ENCODE measurements around the gene RTN1. TPM values are rescaled to one million over a fixed set of nuclear protein-coding genes. Genes with fewer than 3 reads are reported as not detected.

The RTN1 gene
- total RNA-seq, 1 donor from 2014 or later, result not detected

GRCh38 chr14:59830338-59830734, 40.2 kb downstream of the RTN1 start:
- no peak for ATAC-seq (ENCODE audit: low read depth)
- no peak overlapping the region for H3K4me3 Mint-ChIP-seq
- no peak overlapping the region for H3K27ac Mint-ChIP-seq
- H3K4me1 Mint-ChIP-seq, result no peaks in the 10 kb centered on the region
- no peak for DNase-seq
- POLR2A ChIA-PET, result no interaction called here
- intact Hi-C loops (cut with micrococcal nuclease), result no loop called here
- H3K27me3 Mint-ChIP-seq, result peaks cover 5% of the 10 kb centered on the region
- H3K9me3 Mint-ChIP-seq, result no peaks in the 10 kb centered on the region
- no peak for TF ChIP-seq CTCF (IDR thresholded peaks at IDR 0.05)
- no peaks in the 10 kb centered on the region for H3K36me3 Mint-ChIP-seq (ENCODE audit: low read depth)
- CTCF ChIA-PET, result no interaction called here

- Mint-ChIP-seq H3K27ac (no peak overlapping the region), H3K4me1 (no peaks in the 10 kb centered on the region), H3K36me3 (ENCODE audit: low read depth) (no peaks in the 10 kb centered on the region), H3K9me3 (no peaks in the 10 kb centered on the region), H3K4me3 (no peak overlapping the region), H3K27me3 (peaks cover 5% of the 10 kb centered on the region)
- ChIA-PET CTCF (no interaction called here), POLR2A (no interaction called here)
- no peak for DNase-seq
- intact Hi-C loops (cut with micrococcal nuclease), result no loop called here
- no peak for ATAC-seq (ENCODE audit: low read depth)
- no peak for TF ChIP-seq CTCF (IDR thresholded peaks at IDR 0.05)
Measured at GRCh38 chr14:59829469-59830337, 40.9 kb downstream of the RTN1 start.

GRCh38 chr14:59828276-59828675, 42.3 kb downstream of the RTN1 start:
- ATAC-seq (ENCODE audit: low read depth) (no peak), DNase-seq (no peak)
- ChIA-PET CTCF (no interaction called here), POLR2A (no interaction called here)
- no peak overlapping the region for H3K4me3 Mint-ChIP-seq
- H3K36me3 Mint-ChIP-seq (ENCODE audit: low read depth), result no peaks in the 10 kb centered on the region
- no peak for TF ChIP-seq CTCF (IDR thresholded peaks at IDR 0.05)
- H3K27me3 Mint-ChIP-seq, result peaks cover 5% of the 10 kb centered on the region
- intact Hi-C loops (cut with micrococcal nuclease), result no loop called here
- no peaks in the 10 kb centered on the region for H3K4me1 Mint-ChIP-seq
- no peak overlapping the region for H3K27ac Mint-ChIP-seq
- H3K9me3 Mint-ChIP-seq, result no peaks in the 10 kb centered on the region

- no peak for DNase-seq
- Mint-ChIP-seq H3K27me3 (no peaks in the 10 kb centered on the region), H3K9me3 (no peaks in the 10 kb centered on the region), H3K27ac (no peak overlapping the region), H3K36me3 (ENCODE audit: low read depth) (no peaks in the 10 kb centered on the region), H3K4me1 (no peaks in the 10 kb centered on the region), H3K4me3 (no peak overlapping the region)
- ATAC-seq (ENCODE audit: low read depth), result no peak
- ChIA-PET CTCF (no interaction called here), POLR2A (no interaction called here)
- intact Hi-C loops (cut with micrococcal nuclease), result no loop called here
- TF ChIP-seq CTCF (IDR thresholded peaks at IDR 0.05), result no peak
Measured at GRCh38 chr14:59827401-59827800, 43.2 kb downstream of the RTN1 start.

GRCh38 chr14:59826150-59826549, 44.4 kb downstream of the RTN1 start:
- Mint-ChIP-seq H3K27me3 (no peaks in the 10 kb centered on the region), H3K27ac (no peak overlapping the region), H3K4me1 (no peaks in the 10 kb centered on the region), H3K4me3 (no peak overlapping the region), H3K9me3 (no peaks in the 10 kb centered on the region), H3K36me3 (ENCODE audit: low read depth) (no peaks in the 10 kb centered on the region)
- ChIA-PET POLR2A (no interaction called here), CTCF (no interaction called here)
- TF ChIP-seq CTCF (IDR thresholded peaks at IDR 0.05), result no peak
- DNase-seq, result no peak
- ATAC-seq (ENCODE audit: low read depth), result no peak
- intact Hi-C loops (cut with micrococcal nuclease), result no loop called here

All from activated B cell treated with CpG ODN at 0.5 μM for 24 hours (primary cell).